H9 (cell line): ENCODE data around the gene CD52. TPM values are rescaled to one million over a fixed set of nuclear protein-coding genes. Genes with fewer than 3 reads are reported as not detected.

Experiments used
- DNase-seq: peaks from one replicate; pipeline ENCODE4 v3.0.0-alpha.2; 2017
- H2AFZ ChIP-seq: one replicate; pipeline ENCODE4 v1.6.1; 2013; ENCODE audit warnings: mild to moderate bottlenecking, low read length, control low read depth, moderate library complexity
- H2AK5ac ChIP-seq: 2 replicates; pipeline ENCODE4 v1.6.1; 2013; ENCODE audit warnings: low read length, control low read depth, mixed read lengths; ENCODE audit not compliant: insufficient read length
- H2BK120ac ChIP-seq: one replicate; pipeline ENCODE4 v1.6.1; 2013; ENCODE audit warnings: low read depth, mild to moderate bottlenecking, low read length, control low read depth, inconsistent platforms; ENCODE audit not compliant: poor library complexity, severe bottlenecking
- H2BK12ac ChIP-seq: 2 replicates; pipeline ENCODE4 v1.6.1; 2013; ENCODE audit warnings: low read length, control low read depth, mixed read lengths, low read depth; ENCODE audit not compliant: insufficient read length
- H2BK15ac ChIP-seq: 2 replicates; pipeline ENCODE4 v1.6.1; 2013; ENCODE audit warnings: low read depth, low read length, control low read depth
- H2BK20ac ChIP-seq: one replicate; pipeline ENCODE4 v1.6.1; 2013; ENCODE audit warnings: low read depth, mild to moderate bottlenecking, low read length, control low read depth, inconsistent platforms; ENCODE audit not compliant: poor library complexity, severe bottlenecking
- H2BK5ac ChIP-seq: 2 replicates; pipeline ENCODE4 v1.6.1; 2013; ENCODE audit warnings: low read length, control low read depth, mixed read lengths; ENCODE audit not compliant: insufficient read length
- H3K14ac ChIP-seq: 2 replicates; pipeline ENCODE4 v1.6.1; 2013; ENCODE audit warnings: low read length, control low read depth; ENCODE audit not compliant: insufficient read depth
- H3K18ac ChIP-seq: 2 replicates; pipeline ENCODE4 v1.6.1; 2013; ENCODE audit warnings: low read depth, mild to moderate bottlenecking, mixed read lengths, low read length, control low read depth; ENCODE audit not compliant: insufficient read length
- H3K23ac ChIP-seq: 2 replicates; pipeline ENCODE4 v1.6.1; 2013; ENCODE audit warnings: low read length, control low read depth, mixed read lengths, low read depth; ENCODE audit not compliant: insufficient read length
- H3K23me2 ChIP-seq: 2 replicates; pipeline ENCODE4 v1.6.1; 2013; ENCODE audit warnings: low read depth, mild to moderate bottlenecking, mixed read lengths, low read length, control low read depth; ENCODE audit not compliant: insufficient read length, poor library complexity, severe bottlenecking
- H3K27ac ChIP-seq: 2 replicates; pipeline ENCODE4 v1.5.1; 2013; ENCODE audit warnings: low read length, control low read depth, mixed read lengths, low read depth; ENCODE audit not compliant: insufficient read length
- H3K27me3 ChIP-seq: 2 replicates; pipeline ENCODE4 v1.6.1; 2013; ENCODE audit warnings: low read length, control low read depth, inconsistent platforms; ENCODE audit not compliant: insufficient read depth
- H3K4ac ChIP-seq: 2 replicates; pipeline ENCODE4 v1.6.1; 2013; ENCODE audit warnings: low read depth, mild to moderate bottlenecking, control low read depth, inconsistent platforms, low read length, moderate library complexity
- H3K4me1 ChIP-seq: 2 replicates; pipeline ENCODE4 v1.6.1; 2013; ENCODE audit warnings: low read length, control low read depth, inconsistent platforms; ENCODE audit not compliant: insufficient read depth
- H3K4me2 ChIP-seq: 2 replicates; pipeline ENCODE4 v1.6.1; 2013; ENCODE audit warnings: low read length, control low read depth, mixed read lengths; ENCODE audit not compliant: insufficient read length, insufficient read depth
- H3K56ac ChIP-seq: 2 replicates; pipeline ENCODE4 v1.6.1; 2013; ENCODE audit warnings: low read depth, mild to moderate bottlenecking, mixed read lengths, low read length, control low read depth; ENCODE audit not compliant: insufficient read length
- H3K79me1 ChIP-seq: 2 replicates; pipeline ENCODE4 v1.6.1; 2013; ENCODE audit warnings: low read depth, mild to moderate bottlenecking, moderate library complexity, low read length, control low read depth, inconsistent platforms; ENCODE audit not compliant: insufficient read depth, poor library complexity, severe bottlenecking
- H3K79me2 ChIP-seq: 2 replicates; pipeline ENCODE4 v1.6.1; 2013; ENCODE audit warnings: low read length, control low read depth, inconsistent platforms; ENCODE audit not compliant: insufficient read depth
- H3K9ac ChIP-seq: 2 replicates; pipeline ENCODE4 v1.6.1; 2013; ENCODE audit warnings: low read length, control low read depth, mixed read lengths; ENCODE audit not compliant: insufficient read length; ENCODE audit errors: extremely low read depth
- H3K9me3 ChIP-seq: one replicate; pipeline ENCODE4 v1.6.1; 2013; ENCODE audit warnings: low read depth, low read length, inconsistent platforms; ENCODE audit not compliant: control insufficient read depth
- H3T11ph ChIP-seq: one replicate; pipeline ENCODE4 v1.6.1; 2013; ENCODE audit warnings: mild to moderate bottlenecking, low read length, control low read depth, inconsistent platforms
- H4K20me1 ChIP-seq: one replicate; pipeline ENCODE4 v1.6.1; 2013; ENCODE audit not compliant: control insufficient read depth, insufficient read length, insufficient read depth
- H4K5ac ChIP-seq: 2 replicates; pipeline ENCODE4 v1.6.1; 2013; ENCODE audit warnings: low read depth, mild to moderate bottlenecking, mixed read lengths, low read length, control low read depth; ENCODE audit not compliant: insufficient read length
- H4K8ac ChIP-seq: replicated peaks from 2 replicates; pipeline ENCODE4 v1.6.1; 2013; ENCODE audit warnings: low read length, control low read depth, mixed read lengths, low read depth; ENCODE audit not compliant: insufficient read length
- H4K91ac ChIP-seq: 2 replicates; pipeline ENCODE4 v1.6.1; 2013; ENCODE audit warnings: low read depth, mild to moderate bottlenecking, moderate library complexity, mixed read lengths, low read length, control low read depth; ENCODE audit not compliant: insufficient read length
- H3K27ac Mint-ChIP-seq, 3 experiments: 2 replicates in 2 of 3; 3 replicates in 1 of 3; pipeline ENCODE4 v1.8.0; 2020 to 2021; ENCODE audit warnings: mixed read lengths in 3 of 3, mild to moderate bottlenecking in 1 of 3, moderate library complexity in 1 of 3
- H3K27me3 Mint-ChIP-seq: 2 replicates; pipeline ENCODE4 v1.8.0; 2021; ENCODE audit warnings: low read depth, mild to moderate bottlenecking, moderate library complexity, mixed read lengths
- H3K36me3 Mint-ChIP-seq, 3 experiments: 2 replicates in 2 of 3; 3 replicates in 1 of 3; pipeline ENCODE4 v1.8.0; 2020 to 2021; ENCODE audit warnings: low read depth in 3 of 3, mixed read lengths in 3 of 3; ENCODE audit not compliant: insufficient read depth in 1 of 3
- H3K4me1 Mint-ChIP-seq, 2 experiments: 2 replicates each; pipeline ENCODE4 v1.8.0; 2020; ENCODE audit warnings: mixed read lengths in 2 of 2
- H3K4me3 Mint-ChIP-seq, 2 experiments: 2 replicates in 1 of 2; 3 replicates in 1 of 2; pipeline ENCODE4 v1.8.0; 2020 to 2021; ENCODE audit warnings: mild to moderate bottlenecking in 2 of 2, mixed read lengths in 2 of 2, moderate library complexity in 1 of 2
- H3K9me3 Mint-ChIP-seq, 2 experiments: 2 replicates in 1 of 2; 3 replicates in 1 of 2; pipeline ENCODE4 v1.8.0; 2020; ENCODE audit warnings: mild to moderate bottlenecking in 2 of 2, mixed read lengths in 2 of 2, moderate library complexity in 1 of 2
- WGBS: extraction: QIAGEN DNeasy Blood & Tissue Kit; methylation state at CpG from one replicate; pipeline ENCODE4 v1.1.7; 2013; ENCODE audit warnings: missing lambda C conversion rate, low lambda C conversion rate, mixed read lengths; ENCODE audit not compliant: insufficient read length; ENCODE audit errors: extremely low coverage; 5-methylcytosine and 5-hydroxymethylcytosine counted together
- total RNA-seq: library from RNA; stranded (reverse); gene quantifications from 2 replicates; pipeline ENCODE4 v1.2.1, GENCODE V29; 2021
- TF ChIP-seq, protein P1 (sequence below): fragments of 200-600 bp; sonication (generic); conservative IDR thresholded peaks from 3 replicates; pipeline ENCODE4 v1.8.0; 2021; ENCODE audit warnings: antibody characterized with exemption, mild to moderate bottlenecking

Gene CD52
- total RNA-seq, 1 experiment from 2014 or later: 4.1 TPM

DNA sequence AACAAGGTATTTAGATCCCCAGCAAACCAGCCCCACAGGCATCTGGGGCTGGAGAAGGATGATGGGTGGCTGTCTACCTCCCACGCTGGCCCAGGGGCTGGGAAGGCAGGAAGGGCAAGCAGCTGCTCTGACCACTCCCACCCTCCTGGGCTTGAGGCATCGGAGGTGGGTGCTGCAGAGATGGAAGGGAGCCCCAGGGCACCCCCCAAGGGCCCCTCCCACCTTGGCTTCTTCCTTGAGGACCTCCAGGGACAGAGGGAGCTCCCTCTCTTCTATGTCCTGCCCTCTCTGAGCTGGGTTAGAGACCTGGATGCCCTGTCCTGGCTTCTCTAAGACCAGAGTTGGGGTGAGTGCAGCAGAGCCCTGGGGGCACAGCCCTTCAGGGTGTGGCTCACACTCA lies 3.1 kb downstream of the CD52 start:
- H3K4ac ChIP-seq: no peak overlapping the region
- no peak for DNase-seq
- H3T11ph ChIP-seq: no peak overlapping the region
- no peak overlapping the region for H3K27ac ChIP-seq
- no peaks in the 10 kb centered on the region for H3K27me3 ChIP-seq
- H2AK5ac ChIP-seq: no peak overlapping the region
- H3K4me3 Mint-ChIP-seq: no peak overlapping the region
- no peak overlapping the region for H2AFZ ChIP-seq
- H2BK12ac ChIP-seq: no peak overlapping the region
- H3K9me3 ChIP-seq: no peaks in the 10 kb centered on the region
- no peaks in the 10 kb centered on the region for H3K4me1 ChIP-seq
- TF ChIP-seq, protein P1, sequence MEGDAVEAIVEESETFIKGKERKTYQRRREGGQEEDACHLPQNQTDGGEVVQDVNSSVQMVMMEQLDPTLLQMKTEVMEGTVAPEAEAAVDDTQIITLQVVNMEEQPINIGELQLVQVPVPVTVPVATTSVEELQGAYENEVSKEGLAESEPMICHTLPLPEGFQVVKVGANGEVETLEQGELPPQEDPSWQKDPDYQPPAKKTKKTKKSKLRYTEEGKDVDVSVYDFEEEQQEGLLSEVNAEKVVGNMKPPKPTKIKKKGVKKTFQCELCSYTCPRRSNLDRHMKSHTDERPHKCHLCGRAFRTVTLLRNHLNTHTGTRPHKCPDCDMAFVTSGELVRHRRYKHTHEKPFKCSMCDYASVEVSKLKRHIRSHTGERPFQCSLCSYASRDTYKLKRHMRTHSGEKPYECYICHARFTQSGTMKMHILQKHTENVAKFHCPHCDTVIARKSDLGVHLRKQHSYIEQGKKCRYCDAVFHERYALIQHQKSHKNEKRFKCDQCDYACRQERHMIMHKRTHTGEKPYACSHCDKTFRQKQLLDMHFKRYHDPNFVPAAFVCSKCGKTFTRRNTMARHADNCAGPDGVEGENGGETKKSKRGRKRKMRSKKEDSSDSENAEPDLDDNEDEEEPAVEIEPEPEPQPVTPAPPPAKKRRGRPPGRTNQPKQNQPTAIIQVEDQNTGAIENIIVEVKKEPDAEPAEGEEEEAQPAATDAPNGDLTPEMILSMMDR: no peak
- H3K23ac ChIP-seq: no peak overlapping the region
- H3K9ac ChIP-seq: no peak overlapping the region
- no peak overlapping the region for H3K4me2 ChIP-seq
- no peaks in the 10 kb centered on the region for H4K20me1 ChIP-seq
- H3K27me3 Mint-ChIP-seq: no peaks in the 10 kb centered on the region
- no peaks in the 10 kb centered on the region for H3K79me1 ChIP-seq
- peaks cover 29 to 40% of the 10 kb centered on the region in 2 experiments for H3K4me1 Mint-ChIP-seq
- H4K8ac ChIP-seq: no peak overlapping the region
- H2BK120ac ChIP-seq: no peak overlapping the region
- H3K79me2 ChIP-seq: no peaks in the 10 kb centered on the region
- H3K27ac Mint-ChIP-seq: no peak overlapping the region
- no CpG with 5 or more reads among the region's 2 CpGs for WGBS
- H4K91ac ChIP-seq: no peak overlapping the region
- no peak overlapping the region for H2BK5ac ChIP-seq
- H3K18ac ChIP-seq: no peak overlapping the region
- no peak overlapping the region for H3K14ac ChIP-seq
- H3K9me3 Mint-ChIP-seq: no peaks in the 10 kb centered on the region
- H2BK20ac ChIP-seq: no peak overlapping the region
- peaks cover 16 to 46% (median 32%) of the 10 kb centered on the region in 3 experiments; a peak in 6 of 7 replicates for H3K36me3 Mint-ChIP-seq
- H2BK15ac ChIP-seq: no peak overlapping the region
- no peaks in the 10 kb centered on the region for H3K23me2 ChIP-seq
- H3K56ac ChIP-seq: no peak overlapping the region
- H4K5ac ChIP-seq: no peak overlapping the region
